ENCODE measurements around the gene GABBR2.
"Not testable (repeated sequence)": the region's sequence is repeated elsewhere in the genome, so short reads cannot be mapped to it uniquely, and the experiment has no call there.

The GABBR2 gene

DNA sequence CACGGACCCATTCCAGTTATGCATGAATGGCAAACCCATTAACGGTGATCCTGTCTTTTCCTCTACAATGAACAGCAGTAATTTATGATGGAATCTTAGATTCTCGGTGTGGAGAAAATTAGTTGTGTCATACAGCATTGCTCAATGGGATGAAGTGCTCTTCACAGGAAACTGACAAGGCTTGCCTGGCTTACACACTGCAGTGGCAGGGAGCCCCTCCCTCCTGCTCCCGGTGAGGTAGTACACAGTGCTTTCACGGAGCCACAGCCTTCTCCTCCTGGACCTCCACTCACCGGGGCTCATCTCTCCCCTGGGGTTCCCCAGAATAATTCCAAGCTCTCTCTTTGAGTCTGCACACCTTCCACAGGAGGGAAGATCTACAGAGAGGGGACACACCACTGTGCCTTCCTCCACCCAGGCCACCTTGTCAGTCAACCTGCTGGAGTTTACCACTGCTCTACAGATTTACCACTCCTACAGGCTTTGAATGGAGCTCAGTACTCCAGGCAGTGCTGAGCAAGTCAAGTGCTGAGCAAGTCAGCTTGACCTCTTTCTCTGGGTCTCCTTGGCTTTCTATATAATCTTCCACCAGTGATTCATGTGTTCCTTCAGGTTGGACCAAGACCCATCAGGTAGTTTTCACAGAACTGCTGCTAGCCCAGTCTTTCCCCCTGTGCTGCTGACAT, 394.2 kb downstream of the GABBR2 start:
- no peak for DNase-seq

DNA sequence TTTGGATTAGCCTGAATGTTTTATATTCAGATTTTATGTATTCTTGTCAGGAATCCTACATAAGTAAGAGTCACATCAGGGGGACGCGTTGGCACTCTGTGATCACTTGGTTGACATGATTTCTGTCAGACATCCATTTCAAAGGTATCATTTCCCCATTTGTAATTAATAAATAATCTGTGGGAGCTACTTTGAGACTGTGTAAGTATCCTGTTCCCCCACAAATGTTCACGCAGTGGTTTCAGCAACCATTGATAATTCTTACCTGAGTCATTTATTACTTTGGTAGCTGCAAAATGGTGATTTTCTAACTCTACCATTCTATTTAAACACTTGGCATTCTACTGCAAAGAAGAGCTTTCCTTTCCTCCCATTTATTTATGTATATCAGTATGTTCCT, 396.4 kb downstream of the GABBR2 start:
- DNase-seq: no peak

DNA sequence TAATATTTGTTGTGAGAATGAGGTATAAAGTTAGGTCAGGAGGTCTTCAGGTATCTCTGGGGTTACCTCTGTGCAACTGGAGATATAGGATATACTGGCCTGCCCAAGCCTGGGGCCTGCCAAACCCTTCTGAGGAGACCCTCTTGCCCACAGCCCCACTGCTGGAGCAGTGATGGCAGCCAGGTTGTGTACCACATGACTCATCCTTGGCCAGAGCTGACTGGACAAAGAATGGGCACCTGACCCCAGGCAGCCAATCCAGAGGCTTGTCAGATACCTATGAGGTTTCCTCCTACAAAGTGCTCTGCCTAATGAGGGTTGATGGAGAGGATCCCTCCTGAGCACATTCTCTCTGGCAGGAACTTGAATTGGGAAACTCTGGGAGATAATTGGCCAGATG, 397.2 kb downstream of the GABBR2 start:
- DNase-seq: no peak

DNA sequence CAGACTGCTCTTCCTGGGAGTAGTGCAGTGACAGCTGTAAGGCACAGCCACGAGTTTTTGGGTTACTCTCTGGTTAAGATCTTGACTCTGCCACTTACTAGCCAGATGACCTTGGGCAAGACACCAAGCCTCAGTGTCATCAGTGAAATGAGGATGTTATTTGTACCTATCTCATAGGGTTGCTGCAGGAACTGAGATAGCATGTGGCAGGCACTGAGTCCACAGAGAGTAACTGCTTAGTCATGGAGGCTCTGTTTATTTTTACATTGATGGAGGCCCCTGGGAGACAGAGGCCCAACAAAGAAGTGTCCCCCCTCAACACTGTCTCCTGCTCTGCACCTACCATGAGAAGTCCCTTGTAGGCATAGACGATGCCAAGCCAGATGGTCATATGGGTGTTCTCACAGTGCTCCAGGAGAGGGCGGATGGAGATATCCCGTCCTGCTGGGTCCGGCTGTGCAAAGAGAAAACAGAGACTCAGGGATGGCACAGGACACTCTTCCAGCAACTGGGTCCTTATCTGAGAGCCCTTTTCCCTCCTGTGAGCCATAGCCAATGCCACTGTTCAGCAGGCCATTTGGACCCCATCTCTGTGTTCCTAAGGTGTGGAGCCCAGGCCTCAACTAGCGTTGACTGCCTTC, 397.9 kb downstream of the GABBR2 start:
- no peak for DNase-seq

DNA sequence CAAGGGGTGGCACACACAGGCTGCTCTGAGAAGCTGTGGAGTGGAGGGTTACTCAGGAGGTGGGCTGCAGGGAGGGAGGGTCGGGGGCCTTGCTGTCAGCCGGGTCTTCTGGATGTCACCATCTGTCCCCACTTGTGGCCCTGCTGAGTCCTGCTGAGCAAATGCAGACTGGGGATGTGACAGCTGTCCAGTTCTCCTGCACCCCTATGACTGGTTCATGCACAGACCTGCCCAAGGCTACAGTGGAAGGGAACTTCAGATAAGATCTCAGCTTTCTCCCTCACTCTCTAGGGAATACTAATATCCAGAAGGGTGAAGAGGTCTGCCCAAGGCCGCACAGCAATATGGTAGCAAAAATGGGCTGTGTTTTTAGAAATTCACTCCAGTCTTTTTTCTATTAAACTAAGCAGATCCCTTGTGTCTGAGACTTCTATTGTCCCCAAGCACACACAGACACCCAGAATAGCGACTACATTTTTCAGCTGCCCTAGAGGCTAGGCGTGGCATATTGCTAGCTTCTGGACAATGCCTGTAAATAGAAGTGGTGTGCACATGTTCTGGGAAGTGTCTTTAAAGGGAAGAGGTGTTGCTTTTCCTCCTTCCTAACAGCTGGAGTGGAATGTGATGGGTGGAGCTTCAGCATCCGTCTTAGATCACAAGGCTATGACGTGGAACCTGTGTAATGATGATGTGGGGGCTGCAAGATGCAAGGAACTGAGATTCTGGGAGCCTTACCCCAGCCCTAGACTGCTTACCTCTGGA, 402.2 kb downstream of the GABBR2 start:
- DNase-seq: no peak

DNA sequence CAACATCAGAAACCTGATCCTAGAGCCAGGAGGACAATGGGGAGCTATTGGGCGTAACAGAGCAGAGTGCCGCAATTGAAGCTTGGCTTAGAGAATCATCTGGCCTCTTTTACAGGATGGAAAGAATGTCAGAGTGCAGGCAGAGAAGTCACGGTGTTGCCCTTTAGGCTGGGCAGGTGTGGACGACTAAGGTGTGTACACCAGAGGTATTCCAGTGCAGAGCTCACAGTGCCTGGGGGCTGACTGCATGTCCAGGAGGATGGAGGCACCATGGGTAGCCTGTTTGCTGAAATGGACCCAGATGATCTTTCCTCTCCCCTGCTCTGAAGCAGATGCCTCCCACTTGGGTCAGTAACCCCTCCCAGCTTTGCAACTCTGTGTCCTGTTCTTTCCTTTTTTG, 404.4 kb downstream of the GABBR2 start:
- DNase-seq: no peak

DNA sequence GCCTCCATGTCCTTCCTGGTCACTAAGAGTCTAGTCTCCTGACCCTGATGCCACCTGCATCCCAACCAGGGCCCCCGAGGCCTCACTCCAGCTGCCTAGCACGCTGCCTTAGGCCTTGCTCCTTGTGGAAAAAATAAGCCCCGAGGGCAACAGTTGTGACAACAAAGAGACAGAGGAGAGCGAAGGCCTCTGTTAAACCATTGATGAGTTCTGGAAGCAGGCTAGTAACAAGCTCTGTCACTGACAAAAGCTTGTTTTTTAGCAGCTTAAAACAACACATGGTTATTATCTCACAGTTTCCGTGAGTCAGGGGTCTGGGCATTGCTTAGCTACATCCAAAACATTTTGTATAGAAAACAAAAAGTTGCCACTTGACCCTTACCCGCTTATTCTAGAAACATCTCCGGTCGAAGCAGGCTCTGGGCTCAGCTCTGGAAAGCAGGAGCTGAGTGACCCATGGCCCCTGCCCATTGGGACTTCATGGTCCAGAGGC, 405.1 kb downstream of the GABBR2 start:
- DNase-seq: no peak

DNA sequence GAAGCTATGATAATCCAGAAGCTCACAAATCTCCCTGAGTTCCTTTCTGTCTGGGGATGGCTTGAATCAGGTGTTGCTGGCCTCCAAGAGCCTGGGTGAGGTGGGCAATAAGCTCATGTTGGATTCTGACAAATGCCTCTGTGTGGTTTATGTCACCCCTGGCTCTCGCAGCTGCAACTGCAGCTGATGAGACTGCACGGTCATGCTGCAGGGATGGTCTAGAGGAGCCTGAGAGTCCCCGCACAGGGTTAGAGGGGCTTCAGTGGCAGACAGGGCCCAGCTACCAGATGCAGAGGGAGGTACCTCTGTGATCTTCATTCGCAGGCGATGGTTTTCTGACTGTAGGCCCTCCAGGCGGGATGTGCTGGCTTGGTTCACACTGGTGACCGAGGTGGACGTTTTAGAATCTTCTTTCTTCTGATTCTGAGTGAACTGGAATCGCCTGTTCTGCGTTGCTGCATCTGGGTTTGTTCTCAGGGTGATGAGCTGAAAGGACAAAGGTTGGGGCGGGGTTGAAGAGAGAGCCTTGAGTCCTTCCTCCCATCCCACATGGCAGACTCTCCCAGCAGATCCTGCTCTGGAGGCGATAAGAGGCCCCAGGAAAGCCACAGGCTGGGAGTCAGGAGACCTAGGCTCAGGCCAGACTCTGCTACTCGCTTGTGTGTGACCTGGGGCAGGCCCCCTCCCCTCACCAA, 405.6 kb downstream of the GABBR2 start:
- DNase-seq: no peak

DNA sequence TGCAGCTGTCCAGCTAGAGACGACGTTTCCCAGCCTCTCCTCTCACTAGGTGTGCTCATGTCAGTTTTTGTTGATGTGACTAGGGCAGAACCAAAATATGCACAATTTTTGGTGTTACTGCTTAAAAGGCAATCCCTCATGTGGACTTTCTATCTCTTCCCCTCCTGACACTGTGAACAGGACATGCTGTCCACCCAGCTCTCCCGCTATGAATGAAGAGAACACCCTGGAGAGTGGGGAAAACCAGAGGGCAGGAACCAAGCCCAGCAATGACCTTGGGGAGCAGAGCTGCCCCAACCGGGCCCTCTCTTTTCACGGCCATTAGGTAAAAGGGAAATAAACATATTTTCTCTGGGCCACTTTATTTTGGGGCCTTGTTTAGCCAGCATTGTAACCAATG, 406.6 kb downstream of the GABBR2 start:
- DNase-seq: no peak

DNA sequence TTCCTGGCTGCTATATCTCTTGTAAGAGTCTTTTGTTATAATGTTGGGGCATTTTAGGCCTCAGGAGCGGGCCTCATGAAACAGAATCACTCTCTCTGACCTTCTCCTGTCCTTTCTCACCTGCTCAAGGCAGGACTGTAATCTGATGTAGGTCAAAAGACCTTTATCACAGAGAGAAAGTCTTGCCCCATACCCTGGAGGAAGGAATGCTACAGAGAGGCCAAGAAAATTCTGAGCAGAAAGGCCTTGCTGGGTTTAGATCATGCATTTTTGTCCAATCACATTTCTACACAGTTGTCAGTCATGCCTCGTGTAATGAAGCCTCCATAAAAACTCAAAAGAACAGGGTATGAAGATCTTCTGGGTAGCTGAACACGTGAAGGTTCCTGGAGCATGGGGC, 408.1 kb downstream of the GABBR2 start:
- no peak for DNase-seq

DNA sequence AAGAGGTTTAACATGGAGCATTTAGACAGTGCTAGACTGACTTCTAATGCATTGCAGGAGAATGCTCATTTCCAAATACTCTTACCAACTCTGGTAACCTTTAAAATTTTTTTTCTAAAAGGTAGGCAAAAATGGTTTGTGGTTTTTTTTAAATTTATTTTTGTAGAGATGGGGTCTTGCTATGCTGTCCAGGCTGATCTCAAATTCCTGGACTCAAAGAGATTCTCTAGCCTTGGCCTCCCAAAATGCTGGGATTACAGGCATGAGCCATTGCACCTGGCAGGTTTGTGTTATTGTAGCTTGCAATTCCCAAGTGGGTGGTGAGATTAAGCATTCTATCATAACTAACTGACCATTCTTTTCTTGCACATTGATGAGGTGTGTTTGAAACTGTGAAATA, 410.3 kb downstream of the GABBR2 start:
- no peak for DNase-seq

DNA sequence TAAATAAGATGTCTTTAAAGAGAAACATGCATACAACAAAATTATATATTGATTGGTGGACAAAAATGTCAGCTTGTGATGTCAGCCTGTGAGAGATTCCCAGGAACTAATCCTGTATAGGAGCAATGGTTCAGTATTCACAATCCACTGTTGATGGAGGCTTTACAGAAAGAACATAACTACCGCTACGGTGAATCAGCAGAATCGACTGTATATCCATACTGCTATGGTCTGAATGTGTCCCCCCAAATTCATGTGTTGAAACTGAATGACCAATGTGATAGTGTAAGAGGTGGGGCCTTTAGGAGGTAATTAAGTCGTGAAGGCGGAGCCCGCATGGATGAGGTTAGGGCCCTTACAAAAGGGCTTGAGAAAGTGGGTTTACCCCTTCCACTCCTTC, 412.9 kb downstream of the GABBR2 start:
- no peak for DNase-seq

DNA sequence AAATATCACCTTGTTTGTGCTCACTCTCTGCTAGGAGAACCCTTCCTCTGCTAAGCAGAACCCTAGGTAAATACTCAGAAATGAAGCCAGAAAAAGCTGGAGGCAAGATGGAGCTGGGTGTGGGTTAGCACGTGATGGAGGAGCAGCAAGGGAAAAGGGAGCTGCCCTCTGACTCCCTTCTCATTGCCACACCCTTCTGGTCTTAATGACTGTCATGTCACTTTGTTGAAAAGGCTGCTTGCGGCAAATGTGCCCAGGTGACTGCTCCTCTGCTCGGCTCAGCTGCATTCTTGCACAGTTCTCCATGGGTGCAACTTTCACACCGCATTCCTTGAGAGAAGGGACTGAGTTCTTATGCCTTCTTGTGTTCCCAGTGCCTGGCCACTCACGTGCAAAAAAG, 416.9 kb downstream of the GABBR2 start:
- no peak for DNase-seq

DNA sequence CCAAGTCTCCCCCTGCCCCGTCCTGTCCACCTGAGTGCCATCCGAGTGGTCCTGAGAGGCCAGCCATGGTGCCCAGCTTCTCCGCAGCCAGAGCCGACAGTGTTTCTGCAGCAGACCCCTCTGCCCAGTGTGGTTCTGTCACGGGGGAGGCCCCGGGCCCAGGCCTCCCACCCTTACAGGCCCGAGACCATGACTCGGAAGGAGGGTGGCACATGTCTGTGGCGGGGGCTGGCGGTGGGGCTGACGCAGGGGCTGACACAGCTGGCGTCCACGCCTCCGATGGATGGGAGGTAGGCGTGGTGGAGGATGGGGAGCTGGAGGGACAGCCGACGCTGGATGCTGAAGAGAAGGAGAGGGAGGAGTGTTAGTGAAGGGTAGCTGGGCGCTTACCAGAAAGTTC, 418.3 kb downstream of the GABBR2 start:
- DNase-seq: no peak

DNA sequence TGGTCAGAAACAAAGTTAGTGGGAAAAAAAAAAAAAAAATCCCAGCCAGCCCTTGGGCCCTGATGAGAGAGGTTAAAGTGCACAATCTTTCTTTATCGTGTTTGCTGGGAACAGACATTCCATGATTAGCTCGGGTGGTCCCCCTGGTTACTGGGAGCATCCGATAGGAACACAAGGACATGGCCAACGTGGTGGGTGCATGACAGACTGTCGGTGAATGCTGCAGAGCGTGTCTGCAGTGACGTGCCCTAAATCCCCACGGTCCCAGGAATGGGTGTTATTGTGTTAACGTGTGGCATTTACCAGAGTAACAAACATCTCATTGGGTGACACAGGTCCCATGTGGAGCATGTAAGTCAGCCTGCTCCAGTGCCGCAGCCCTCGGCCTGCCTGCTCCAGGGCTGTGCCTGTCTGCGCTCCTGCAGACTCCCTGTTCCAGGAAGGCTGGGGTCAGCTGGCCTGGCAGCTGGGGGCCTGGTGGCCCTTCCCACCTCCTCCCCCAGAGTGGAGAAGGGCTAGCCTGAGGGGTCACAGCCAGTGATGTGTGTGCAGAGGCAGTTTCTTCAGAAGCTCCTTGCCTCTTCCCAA, 419.0 kb downstream of the GABBR2 start:
- no peak for DNase-seq

DNA sequence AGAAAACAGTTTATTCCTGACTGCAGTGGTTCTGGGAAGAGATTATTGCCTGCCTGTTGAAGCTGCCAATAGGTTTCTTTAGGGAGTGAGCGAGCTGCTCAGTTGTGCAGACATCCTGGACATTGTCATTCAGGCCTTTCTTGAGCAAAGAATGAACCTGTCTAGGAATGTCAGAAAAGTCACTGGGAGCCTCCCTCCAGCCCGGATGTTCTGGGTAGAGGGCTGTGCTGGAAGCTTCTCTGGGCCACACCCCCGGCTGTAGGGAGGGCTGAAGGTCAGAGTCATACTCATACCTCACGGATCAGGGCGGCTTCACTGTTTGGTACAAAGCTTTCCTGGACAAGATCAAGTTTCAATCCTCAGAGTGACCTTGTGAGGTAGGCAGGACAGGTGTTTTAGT, 419.9 kb downstream of the GABBR2 start:
- no peak for DNase-seq

DNA sequence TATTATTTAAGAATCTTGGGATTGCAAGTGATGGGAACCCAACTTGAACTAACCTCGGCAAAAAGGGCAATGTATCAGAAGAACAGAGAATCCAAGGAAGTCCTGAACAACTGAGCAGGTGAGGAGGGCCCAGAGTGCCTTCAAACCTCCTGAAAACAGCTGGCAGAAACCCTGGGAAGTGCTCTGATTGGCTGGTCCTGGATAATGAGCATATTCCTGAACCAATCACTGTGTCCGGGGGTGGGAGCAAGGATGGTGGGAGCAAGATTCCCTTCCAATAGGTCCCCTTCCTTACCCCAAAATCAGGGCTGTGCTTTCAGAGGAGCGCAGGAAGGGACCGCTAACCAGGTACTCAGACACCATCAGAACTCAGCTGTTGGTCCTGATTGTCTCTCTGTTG, 421.4 kb downstream of the GABBR2 start:
- DNase-seq: no peak

DNA sequence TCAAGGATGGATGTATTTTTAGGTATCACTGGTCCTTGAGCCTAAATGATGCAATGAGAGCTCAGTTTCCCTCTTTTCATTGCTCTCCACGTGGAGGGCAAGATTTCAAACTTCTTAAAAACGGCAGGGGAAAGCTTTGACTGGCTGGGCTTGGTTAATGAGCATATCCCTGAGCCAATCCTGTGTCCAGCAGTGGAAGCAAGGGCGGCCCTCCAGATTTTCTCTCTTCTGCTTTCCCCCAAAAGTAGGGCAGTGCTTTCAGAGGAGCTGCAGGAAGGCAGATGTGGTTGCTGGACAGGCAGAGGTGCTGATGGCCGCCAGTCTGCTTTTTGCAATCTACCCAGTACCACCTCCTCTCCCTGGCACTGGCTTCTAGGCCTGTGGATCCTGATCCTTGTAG, 423.3 kb downstream of the GABBR2 start:
- no peak for DNase-seq

DNA sequence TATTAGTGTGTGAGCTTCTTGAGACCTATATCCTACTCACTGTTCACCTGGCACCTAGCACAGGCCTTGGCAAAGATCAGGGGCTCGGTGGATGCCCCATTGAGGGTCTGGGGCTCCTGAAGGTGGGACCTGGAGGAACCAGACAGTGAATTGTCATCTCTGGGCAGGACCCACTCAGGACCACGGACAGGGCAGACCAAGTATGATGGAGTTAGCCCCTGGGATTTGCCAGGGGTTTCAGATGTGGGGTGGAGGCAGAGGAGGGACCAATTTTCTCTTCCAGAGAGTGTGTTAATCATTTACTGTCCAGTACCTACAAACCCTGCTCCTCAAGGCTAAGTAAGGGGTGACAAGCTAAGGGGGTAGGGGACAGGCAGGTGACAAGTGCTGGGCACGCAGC, 424.0 kb downstream of the GABBR2 start:
- DNase-seq: no peak

DNA sequence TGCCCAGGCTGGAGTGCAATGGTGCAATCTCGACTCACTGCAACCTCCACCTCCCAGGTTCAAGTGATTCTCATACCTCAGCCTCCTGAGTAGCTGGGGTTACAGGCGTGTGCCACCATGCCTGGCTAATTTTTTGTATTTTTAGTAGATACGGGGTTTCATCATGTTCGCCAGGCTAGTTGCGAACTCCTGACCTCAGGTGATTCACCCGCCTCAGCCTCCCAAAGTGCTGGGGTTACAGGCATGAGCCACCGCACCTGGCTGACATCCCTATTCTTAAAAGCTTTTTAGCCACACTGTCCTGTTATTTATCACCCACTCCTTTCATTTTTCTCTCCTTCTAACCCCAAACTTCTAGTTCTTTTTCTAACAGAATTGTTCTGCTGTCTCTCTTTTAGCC, 425.6 kb downstream of the GABBR2 start:
- DNase-seq: not testable (repeated sequence)

DNA sequence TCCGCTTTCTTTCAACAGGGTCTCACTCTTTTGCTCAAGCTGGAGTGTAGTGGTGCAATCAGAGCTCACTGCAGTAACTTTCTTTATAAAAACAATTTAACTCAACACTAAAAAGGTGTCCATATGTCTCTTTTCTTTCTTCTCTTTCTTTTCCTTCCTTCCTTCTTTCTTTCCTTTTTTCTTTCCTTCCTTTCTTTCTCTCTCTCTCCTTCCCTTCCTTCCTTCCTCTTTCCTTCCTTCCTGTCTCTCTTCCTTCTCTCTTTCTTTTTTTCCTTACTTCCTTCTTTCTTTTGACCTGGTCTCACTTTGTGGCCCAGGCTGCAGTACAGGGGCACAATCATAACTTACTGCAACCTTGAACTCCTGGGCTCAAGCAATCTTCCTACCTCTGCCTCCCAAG, 427.5 kb downstream of the GABBR2 start:
- DNase-seq: no peak

DNA sequence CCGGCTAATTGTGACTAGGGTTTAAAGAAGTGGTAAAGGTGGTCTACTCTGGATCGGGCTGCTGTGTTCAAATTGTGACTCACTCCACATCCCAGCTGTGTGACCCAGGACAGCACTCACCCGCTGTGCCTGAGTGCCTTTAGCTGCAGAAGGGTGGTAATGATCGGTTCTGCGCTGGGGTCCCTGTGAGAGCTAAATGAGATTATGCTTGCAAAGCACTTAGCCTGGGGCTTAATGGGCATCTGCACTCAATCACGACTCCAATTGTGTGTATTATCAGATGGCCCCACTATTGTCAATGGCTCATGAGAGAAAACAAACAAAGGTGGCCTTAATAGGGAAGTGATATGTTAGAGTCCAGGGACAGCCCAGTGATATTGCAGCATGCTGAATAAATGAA, 428.2 kb downstream of the GABBR2 start:
- no peak for DNase-seq

DNA sequence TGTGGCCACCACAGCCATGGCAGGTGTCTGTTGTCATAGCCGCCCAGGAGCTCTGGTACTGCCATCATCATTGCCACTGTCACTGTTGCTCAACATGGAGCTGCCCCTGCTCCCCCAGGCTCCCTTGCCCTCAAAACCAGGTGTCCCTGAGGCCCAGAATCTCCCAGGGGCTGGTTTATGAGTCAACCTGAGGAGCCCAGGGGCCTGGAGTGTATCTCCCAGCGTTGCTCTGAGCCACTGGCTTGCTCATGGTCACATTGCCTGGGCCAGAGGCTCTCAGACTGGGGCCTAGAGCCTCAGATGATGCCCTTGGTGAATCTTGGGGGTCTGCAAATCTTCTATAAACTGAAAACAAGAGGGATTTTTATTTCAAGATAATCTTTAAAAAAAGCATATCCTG, 428.6 kb downstream of the GABBR2 start:
- DNase-seq: no peak
